GM18526 (cell line): ENCODE data around the gene CC2D2B.

Experiments
- POLR2A ChIP-seq: IDR thresholded peaks from 3 replicates; pipeline ENCODE4 v1.6.1; 2011; ENCODE audit not compliant: insufficient read length; ENCODE audit errors: extremely low read depth

The CC2D2B gene, protein sequence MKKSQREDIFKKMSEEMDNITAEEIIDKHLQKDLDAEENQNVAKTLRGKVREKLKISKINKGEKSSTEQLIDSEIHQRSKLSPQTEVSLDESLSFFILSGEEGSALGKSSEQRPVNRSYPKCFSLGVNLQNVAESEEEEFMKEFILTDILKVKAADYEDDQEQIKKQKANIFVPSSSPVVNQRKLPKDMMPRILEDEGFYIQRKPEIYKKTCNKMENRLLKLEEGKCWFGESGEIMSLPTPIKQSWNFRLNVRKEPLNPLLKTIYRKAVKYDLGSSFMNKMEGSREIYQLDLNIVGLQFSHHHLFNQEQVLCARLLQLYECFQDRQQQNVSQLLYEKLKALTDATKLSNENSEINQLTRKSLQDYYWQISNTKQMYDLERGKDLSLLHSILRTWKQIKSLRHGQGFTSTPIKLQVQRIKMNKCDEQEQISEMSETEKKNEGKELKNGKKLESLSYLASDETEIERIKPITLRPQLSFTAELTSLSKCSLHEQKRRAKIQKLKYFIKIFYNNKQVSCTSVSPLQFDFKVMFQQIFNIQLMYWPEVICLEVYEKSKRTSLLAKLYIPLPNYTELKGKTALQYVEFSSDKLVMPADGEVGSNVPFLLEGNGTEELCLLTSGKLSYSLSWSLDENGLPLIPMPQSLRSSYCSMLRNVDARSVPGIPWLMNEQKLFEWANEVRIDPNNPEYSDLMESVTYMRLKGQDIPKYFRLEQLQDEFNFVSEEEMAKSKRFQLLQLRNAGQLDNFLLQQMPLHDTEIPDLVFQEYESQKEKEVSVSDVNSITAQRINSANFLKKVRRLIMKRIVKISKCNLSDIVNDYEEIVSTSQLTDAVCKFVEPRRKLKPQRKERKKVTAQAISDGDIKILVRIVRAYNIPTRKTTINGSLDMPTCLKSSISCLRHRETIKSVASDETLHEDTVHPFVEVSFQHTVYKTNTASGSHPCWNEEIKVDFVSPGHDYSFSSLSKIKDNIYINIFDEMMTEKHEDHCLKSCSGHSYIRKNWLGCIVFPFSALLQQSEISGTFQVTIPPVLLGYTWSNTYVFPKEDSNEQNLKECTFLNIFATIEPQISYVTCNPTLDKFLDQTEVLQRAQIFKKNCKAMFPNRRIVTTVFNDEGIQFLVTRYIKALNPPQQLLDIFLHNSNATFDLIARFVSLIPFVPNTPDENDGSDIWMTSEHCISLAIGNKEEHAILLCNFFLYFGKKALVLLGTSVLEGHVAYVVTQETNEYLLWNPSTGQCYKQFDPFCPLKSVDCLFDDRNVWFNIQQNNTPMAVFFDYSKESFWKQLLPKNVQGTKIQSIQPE (N-terminal part only)

DNA sequence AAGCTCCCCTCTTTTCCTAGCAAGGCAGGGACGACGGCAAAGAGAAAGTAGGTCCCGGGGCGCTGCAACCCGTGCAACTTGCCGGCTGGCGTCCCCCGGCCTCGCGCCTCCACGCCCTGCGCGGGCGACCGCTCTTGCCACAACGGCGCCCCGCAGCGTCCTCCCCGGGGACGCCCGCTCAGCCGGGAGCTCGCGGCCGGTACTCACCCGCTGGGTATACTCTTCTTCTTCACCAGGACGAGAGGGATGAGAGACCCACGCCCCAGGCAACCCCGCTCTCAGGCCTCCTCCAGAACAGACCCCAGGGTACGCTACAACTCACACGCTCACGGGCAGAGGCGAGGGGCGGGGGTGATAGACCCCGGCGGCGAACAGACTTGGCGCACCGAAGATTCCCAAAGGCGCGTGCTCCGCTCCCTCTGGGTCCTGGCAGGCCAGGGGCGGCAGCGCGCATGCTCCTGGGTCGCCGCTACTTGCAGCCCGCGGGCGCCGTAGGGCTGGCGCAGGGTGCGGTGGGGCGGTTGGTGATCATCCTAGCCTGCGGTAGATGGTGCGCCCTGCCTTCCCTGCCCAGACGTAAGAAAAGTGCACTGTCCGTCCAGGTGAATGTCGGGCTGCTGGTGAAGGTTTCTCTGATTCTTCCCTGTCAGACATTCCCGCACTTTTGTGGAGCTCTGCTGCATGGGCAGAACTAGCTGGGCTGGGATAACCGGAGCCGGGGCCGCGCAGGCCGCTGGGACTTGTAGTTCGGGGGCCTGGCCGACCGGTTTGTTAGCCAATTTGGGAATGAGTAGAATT lies at the start of gene CC2D2B:
Gene CC2D2B (plus strand): TSS at position 520 of the 798 bp plus-strand sequence. CDS start 3,349 bp downstream, outside the sequence.
- TF ChIP-seq POLR2A, result peak; percentile 54

DNA sequence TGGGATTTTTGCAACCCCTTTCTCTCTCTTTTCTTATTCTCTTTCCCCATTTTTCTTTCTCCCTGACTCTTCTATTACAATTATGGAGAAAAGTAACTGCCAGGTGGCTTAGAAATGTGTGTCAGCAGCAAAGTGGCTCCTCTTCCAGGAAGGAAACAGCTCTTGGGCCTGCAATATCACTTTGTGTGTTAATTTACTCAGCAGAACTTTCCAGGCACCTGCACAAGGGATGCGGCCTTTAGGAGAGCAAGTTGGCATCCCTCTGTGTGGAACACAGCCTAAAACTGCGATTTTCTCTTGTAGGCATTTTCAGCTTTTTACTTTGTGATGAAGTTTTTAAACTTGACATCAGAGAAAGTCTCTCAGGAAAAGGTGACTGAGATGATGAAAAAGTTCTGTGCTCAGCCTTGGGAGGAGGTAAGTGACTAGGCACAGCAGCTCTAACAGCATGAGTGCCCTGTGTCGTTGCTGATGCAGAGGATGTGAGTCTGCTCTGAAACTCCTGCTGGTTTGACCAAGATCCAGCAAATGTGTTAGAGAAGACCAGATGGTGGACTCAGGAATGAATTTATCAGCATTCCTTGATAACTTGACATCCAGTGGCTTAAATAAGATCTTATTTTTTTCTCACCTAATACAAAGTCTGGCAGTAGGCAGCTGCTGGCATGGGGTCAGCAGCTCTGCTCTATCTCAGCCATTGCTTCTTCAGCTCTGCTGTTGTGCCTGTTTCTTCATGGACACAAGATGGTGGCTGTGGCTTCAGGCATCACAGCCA lies 47.4 kb upstream of the CC2D2B start:
- TF ChIP-seq POLR2A, result no peak

DNA sequence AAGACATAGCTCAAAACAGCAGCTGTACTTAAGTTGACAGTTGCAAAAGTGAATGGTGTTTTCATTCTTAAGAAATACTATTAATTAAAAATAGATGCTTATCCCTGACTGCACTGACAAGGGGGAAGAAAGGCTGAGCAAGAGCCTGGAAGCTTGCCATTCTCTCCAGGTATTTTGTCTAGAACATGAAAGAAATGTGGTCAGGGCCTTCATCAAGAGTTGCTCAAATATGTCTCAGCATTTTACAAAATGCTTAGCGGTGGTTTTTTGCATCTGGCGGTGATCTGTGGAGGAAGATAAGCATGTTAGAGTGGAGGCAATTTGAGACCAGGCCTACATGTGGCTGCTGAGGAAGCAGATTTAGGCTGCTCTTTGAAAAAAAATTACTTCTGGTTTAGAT lies 46.4 kb upstream of the CC2D2B start:
- TF ChIP-seq POLR2A, result no peak

DNA sequence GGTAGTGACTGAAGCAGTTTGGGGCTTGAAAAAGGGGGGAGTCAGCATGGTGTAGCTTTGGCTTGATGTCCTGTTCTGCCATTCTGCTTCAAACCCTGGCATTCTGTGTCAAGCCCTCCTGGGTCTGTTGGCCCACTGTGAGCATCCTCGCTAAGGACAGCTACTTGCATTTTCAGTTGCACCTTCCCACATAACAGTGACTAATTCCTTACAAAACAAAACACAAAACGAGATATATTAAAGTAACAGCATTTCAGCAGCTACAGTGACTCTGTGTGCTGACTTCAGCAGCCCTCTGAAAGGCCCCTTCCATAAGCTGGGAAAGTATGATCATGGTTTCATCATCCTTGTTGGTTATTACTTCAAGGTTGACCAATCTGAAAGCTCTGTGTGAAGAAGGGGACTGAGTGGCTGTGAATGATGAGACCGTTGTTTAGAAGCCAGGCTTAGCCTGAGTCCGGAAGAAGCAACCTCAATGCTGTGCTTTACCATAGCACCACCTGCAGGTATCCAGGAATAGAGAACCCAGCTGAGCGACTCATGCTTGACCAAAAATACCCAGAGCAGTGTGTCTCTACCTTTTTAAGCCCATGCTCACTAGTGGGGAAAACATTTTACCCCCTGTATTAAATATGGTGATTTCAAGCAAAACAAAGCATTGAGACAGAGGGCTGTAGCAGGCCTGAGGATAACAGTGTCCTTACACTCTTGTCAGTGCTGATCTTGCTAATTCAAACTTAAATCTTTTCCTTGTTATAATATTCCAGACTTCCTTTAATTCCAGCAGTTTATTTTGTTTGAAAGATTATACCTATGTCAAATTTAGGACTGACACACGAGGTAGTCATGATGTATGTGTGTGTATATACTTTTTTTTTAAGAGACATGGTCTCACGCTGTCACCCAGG lies 42.6 kb upstream of the CC2D2B start:
- no peak for TF ChIP-seq POLR2A

DNA sequence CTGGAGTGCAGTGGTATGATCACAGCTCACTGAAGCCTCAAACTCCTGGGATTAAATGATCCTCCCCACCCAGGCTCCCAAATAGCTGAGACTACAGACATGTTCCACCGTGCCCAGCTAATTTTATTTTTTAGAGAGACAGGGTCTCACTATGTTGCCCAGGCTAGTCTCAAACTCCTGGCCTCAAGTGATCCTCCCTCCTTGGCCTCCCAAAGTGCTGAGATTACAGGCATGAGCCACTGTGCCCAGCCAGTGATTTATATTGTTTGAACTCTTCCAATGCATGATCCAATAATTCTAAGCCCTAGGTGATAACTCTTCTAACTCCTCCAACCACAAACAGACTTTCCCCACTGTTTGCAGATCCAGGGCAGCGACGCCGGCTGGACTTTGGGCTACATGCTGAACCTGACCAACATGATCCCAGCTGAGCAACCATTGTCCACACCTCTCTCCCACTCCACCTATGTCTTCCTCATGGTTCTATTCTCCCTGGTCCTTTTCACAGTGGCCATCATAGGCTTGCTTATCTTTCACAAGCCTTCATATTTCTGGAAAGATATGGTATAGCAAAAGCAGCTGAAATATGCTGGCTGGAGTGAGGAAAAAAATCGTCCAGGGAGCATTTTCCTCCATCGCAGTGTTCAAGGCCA lies 41.8 kb upstream of the CC2D2B start:
- TF ChIP-seq POLR2A, result no peak

DNA sequence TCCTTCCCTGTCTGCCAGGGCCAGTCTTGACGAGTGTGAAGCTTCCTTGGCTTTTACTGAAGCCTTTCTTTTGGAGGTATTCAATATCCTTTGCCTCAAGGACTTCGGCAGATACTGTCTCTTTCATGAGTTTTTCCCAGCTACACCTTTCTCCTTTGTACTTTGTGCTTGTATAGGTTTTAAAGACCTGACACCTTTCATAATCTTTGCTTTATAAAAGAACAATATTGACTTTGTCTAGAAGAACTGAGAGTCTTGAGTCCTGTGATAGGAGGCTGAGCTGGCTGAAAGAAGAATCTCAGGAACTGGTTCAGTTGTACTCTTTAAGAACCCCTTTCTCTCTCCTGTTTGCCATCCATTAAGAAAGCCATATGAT lies 41.3 kb upstream of the CC2D2B start:
- no peak for TF ChIP-seq POLR2A

DNA sequence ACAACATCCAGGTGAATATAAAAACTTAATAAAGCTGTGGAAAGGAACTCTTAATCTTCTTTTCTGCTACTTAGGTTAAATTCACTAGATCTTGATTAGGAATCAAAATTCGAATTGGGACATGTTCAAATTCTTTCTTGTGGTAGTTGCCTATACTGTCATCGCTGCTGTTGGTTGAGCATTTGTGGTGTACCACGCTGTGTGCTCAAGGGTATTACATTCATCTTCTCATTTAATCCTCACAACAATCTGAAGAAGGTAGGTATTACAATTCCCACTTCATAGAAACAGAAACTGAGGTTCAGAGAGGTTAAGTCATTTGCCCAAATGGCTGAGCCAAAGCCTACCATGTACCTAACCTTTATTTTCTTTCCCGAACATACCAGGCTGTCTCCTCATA lies 39.9 kb upstream of the CC2D2B start:
- no peak for TF ChIP-seq POLR2A

DNA sequence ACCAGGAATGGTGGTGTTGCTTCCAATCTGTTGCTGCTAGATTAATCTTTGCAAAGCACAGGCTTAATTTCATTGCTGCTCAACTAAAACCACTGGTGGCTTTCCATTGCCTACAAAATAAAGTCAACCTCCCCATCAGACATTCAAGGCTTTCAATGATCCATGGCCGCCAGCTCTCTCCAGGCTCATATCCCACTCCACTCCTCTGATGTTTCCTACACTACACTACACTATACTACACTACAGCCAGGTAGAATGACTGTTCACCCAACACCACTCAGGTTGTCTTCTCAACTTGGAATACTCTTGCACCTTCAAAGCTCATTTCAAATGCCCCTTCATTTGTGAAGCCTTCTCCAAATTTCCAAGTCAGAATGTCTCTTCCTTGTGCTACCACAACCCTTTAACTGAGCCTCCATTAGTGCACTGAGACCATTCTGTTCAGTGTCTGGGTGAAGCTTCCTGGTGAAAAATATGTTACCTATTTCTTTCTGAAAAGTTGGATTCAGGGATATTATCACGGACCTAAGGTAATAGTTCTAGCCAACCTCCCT lies 35.5 kb upstream of the CC2D2B start:
- no peak for TF ChIP-seq POLR2A

DNA sequence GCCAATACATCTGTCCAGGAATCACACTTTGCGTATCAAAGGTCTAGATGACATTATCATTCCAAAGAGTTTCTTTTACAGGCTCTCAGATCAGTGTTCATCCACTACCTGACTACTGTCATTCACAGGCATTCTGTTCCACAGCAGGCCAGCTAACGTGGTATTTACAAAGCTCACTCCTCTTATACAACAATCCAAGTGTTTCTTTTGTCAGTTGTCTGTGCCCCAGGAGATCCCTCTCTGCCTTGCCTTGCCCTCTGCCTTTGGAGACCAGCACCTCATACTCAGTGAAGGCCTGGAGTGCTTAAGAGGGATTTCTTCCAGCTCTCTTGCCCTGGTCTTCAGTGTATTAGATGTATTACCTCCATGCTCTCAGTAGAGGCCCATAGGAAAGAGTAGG lies 34.6 kb upstream of the CC2D2B start:
- TF ChIP-seq POLR2A, result no peak

DNA sequence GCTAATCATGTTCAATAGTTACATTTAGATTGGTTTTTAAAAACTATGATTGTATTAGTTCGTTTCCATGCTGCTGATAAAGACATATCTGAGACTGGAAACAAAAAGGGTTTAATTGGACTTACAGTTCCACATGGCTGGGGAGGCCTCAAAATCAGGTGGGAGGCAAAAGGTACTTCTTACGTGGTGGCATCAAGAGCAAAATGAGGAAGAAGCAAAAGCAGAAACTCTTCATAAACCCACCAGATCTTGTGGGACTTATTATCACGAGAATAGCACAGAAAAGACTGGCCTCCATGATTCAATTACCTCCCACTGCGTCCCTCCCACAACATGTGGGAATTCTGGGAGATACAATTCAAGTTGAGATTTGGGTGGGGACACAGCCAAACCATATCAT lies 34.1 kb upstream of the CC2D2B start:
- no peak for TF ChIP-seq POLR2A

DNA sequence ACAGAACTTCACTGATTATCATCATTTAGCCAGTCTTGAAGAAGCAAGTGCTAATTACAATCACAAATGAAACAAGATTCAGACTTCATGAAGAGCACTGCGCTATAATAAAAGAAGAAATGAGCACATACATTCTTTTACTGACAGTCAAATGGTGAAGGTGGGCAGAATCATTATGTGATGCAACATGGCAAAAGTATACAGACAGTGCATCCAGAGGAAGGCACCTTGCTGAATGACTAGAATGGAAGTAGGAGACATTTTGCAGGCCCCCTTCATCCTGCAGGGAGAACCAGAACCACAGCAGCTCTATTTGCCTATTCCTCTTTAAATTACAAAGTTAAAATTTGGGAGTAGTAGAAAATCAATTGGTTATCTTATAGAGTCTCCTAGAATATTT lies 31.0 kb upstream of the CC2D2B start:
- no peak for TF ChIP-seq POLR2A

DNA sequence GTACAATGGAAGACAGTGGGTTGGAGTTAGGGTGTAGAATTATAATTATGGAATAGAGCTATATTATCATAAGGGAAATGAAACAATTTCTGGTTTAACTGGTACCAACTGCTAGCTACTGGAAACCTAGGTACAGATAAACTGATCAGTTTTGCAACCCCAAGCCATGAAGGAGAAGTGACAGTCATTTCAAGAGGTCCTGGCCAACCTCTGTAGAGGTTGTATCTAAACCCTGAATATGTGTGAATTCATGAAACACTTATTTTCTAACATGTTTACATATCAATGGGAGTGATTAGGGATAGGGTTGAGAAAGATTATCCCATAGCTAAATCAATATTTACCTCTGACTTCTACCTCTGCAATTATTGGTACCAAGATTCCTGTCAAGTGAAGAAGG lies 29.9 kb upstream of the CC2D2B start:
- TF ChIP-seq POLR2A, result no peak
